ENCODE measurements around the gene HIVEP3.

Gene HIVEP3

DNA sequence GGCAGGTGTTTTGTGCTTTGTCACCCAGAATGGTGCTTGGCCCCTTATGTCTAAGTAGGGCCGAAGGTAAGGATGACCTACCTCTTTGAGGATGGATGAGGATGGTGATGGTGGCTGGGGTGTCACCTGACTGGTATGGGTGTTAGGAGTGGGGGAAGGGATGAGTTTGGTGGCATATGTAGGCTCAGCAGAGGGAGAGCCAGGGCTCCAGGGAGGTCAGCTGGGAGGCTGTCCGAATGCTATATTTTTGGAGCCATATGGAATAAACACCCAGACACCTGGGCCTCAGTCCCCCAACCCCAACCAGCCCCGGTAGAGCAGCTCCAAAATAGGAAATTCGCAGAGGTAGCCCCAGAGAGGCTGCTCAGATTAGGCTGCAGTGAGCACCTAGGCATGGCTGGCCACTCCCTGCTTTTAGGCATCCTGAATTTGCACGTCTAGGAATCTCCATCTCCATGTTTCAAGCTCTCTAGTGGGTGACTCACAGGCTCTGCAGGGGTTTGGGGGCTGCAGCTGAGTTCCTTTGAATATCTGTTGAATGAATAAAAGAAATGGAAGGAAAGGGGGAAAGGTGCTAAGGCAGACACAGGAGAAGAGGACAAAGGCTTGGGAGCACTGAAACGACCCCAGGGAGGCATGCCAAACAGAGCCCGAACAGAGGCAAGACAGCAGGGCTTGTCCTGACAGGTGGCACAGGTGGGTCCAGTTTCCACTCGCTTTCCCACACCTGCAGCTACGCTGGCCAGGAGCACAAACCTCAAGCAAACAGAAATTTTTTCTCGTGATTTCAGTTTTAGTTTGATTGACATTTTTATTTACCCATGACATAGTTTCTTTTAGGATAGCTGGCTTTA lies 299.0 kb downstream of the HIVEP3 start:
- peak; percentile 61 for DNase-seq
- H4K20me1 ChIP-seq (ENCODE audit: insufficient read depth, low read length), result no peaks in the 10 kb centered on the region
- H3K36me3 ChIP-seq (replicated peaks; ENCODE audit: insufficient read depth, low read length), result no peaks in the 10 kb centered on the region

DNA sequence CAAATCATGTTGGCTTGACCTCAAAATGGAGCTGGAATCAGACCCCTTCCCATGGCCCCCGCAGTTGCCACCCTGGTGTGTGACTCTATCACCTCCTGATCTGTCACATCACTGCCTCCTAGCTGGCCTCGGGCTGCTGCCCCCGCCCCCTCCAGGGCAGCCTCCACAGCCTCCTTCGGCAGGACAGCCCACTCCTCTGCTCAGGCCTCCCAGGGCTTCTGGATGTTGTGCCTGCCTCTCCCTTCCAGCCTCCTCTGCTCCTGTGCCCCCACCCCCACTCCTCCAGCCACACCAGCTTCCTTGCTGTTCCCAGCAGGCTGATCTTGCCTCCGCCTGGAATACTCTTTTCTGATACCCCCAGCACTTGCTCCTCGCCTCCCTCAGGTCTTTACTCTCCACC lies 299.9 kb downstream of the HIVEP3 start:
- Histone ChIP-seq H2AFZ (ENCODE audit: low read length) (no peak overlapping the region), H3K36me3 (replicated peaks; ENCODE audit: insufficient read depth, low read length) (no peaks in the 10 kb centered on the region), H4K20me1 (ENCODE audit: insufficient read depth, low read length) (no peaks in the 10 kb centered on the region), H3K4me2 (ENCODE audit: low read depth, low read length) (no peak overlapping the region), H3K9ac (ENCODE audit: low read length) (no peak overlapping the region), H3K9me3 (replicated peaks; ENCODE audit: insufficient read depth, low read length) (no peaks in the 10 kb centered on the region), H3K4me3 (ENCODE audit: low read length) (no peak overlapping the region), H3K79me2 (ENCODE audit: low read length) (peaks cover 10% of the 10 kb centered on the region; the same call in 1 of the 2 replicates), H3F3A (ENCODE audit: insufficient read depth, low read length) (peaks cover 36% of the 10 kb centered on the region), H3K9me2 (replicated peaks; ENCODE audit: insufficient read depth, low read length) (no peaks in the 10 kb centered on the region), H3K27ac (ENCODE audit: low read length) (no peak overlapping the region), H3K27me3 (replicated peaks; ENCODE audit: insufficient read depth, low read length) (no peaks in the 10 kb centered on the region), H3K4me1 (ENCODE audit: low read length) (peaks cover 51% of the 10 kb centered on the region)
- no peak for DNase-seq
- TF ChIP-seq, protein P1, sequence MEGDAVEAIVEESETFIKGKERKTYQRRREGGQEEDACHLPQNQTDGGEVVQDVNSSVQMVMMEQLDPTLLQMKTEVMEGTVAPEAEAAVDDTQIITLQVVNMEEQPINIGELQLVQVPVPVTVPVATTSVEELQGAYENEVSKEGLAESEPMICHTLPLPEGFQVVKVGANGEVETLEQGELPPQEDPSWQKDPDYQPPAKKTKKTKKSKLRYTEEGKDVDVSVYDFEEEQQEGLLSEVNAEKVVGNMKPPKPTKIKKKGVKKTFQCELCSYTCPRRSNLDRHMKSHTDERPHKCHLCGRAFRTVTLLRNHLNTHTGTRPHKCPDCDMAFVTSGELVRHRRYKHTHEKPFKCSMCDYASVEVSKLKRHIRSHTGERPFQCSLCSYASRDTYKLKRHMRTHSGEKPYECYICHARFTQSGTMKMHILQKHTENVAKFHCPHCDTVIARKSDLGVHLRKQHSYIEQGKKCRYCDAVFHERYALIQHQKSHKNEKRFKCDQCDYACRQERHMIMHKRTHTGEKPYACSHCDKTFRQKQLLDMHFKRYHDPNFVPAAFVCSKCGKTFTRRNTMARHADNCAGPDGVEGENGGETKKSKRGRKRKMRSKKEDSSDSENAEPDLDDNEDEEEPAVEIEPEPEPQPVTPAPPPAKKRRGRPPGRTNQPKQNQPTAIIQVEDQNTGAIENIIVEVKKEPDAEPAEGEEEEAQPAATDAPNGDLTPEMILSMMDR (IDR thresholded peaks at IDR 0.05; ENCODE audit: low read length), result no peak
- TF ChIP-seq EZH2 (optimal IDR thresholded peaks at IDR 0.05; ENCODE audit: low read depth, low read length) (no peak), EZH2phosphoT487 (IDR thresholded peaks at IDR 0.05; ENCODE audit: low read length) (no peak)

More for the DNA sequence above, 299.0 kb downstream of the HIVEP3 start:
- no peaks in the 10 kb centered on the region for H3K9me3 ChIP-seq (replicated peaks; ENCODE audit: insufficient read depth, low read length)
- H3K9me2 ChIP-seq (replicated peaks; ENCODE audit: insufficient read depth, low read length), result no peaks in the 10 kb centered on the region
- peaks cover 36% of the 10 kb centered on the region for H3F3A ChIP-seq (ENCODE audit: insufficient read depth, low read length)
- H2AFZ ChIP-seq (ENCODE audit: low read length), result no peak overlapping the region
- peak overlapping the region; percentile 24 for H3K9ac ChIP-seq (ENCODE audit: low read length)
- peaks cover 10% of the 10 kb centered on the region; the same call in 1 of the 2 replicates for H3K79me2 ChIP-seq (ENCODE audit: low read length)
- H3K4me2 ChIP-seq (ENCODE audit: low read depth, low read length), result peak overlapping the region; percentile 61
- no peak for TF ChIP-seq EZH2 (optimal IDR thresholded peaks at IDR 0.05; ENCODE audit: low read depth, low read length)
- peak overlapping the region; percentile 78 for H3K27ac ChIP-seq (ENCODE audit: low read length)
- H3K4me1 ChIP-seq (ENCODE audit: low read length), result peaks cover 56% of the 10 kb centered on the region
- H3K4me3 ChIP-seq (ENCODE audit: low read length), result peak overlapping the region; percentile 4; the same call in 1 of the 2 replicates
- H3K27me3 ChIP-seq (replicated peaks; ENCODE audit: insufficient read depth, low read length), result no peaks in the 10 kb centered on the region

DNA sequence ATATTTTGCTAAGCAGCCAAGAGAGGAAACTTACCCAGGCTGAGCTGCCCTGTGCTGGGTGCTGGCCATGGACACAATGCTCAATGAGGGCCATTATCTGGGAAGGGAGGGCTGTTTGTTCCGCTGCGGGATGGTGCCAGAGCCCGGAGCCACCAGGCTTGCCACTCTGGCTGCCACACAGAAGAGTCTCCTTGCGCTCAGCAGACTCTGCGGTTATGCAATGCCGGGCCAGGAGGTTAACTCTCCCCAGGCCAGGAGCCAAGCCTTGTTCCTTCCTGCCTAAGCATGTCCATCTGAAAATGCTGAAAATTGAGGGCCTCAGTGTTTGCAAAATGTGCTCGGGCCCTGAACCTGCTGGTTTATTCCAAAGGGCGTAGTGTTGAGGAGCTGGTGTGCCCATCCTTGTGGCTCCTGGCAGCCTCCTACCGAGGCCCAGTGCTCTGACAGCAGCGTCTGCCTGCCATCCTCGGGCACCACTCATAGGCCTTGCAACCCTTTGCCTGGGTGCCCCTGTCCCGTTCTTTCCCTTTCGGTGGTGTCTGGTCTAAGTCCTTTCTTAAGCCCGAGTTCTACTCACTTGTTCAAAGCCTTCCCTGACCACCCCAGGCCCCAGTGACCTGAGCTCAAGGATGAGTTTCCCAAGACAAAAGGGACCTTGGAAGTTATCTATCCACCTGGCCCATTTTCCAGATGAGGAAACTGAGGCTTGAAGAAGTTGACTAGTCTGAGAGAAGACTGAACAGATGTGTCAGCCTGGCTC lies 300.5 kb downstream of the HIVEP3 start:
- DNase-seq, result no peak
- Histone ChIP-seq H3K9me3 (replicated peaks; ENCODE audit: insufficient read depth, low read length) (no peaks in the 10 kb centered on the region), H3K36me3 (replicated peaks; ENCODE audit: insufficient read depth, low read length) (no peaks in the 10 kb centered on the region), H3K27ac (ENCODE audit: low read length) (no peak overlapping the region), H3K9ac (ENCODE audit: low read length) (no peak overlapping the region), H3F3A (ENCODE audit: insufficient read depth, low read length) (peaks cover 31% of the 10 kb centered on the region), H3K4me2 (ENCODE audit: low read depth, low read length) (no peak overlapping the region), H2AFZ (ENCODE audit: low read length) (no peak overlapping the region), H3K4me1 (ENCODE audit: low read length) (peaks cover 45% of the 10 kb centered on the region), H3K4me3 (ENCODE audit: low read length) (no peak overlapping the region), H4K20me1 (ENCODE audit: insufficient read depth, low read length) (no peaks in the 10 kb centered on the region), H3K79me2 (ENCODE audit: low read length) (peaks cover 10% of the 10 kb centered on the region; the same call in 1 of the 2 replicates), H3K27me3 (replicated peaks; ENCODE audit: insufficient read depth, low read length) (no peaks in the 10 kb centered on the region), H3K9me2 (replicated peaks; ENCODE audit: insufficient read depth, low read length) (no peaks in the 10 kb centered on the region)
- TF ChIP-seq, protein P1 (IDR thresholded peaks at IDR 0.05; ENCODE audit: low read length), result no peak
- no peak for TF ChIP-seq EZH2 (optimal IDR thresholded peaks at IDR 0.05; ENCODE audit: low read depth, low read length)
- TF ChIP-seq EZH2phosphoT487 (IDR thresholded peaks at IDR 0.05; ENCODE audit: low read length), result no peak
